ENCODE results near the gene LRRN4CL.

- TF ChIP-seq, protein P1, sequence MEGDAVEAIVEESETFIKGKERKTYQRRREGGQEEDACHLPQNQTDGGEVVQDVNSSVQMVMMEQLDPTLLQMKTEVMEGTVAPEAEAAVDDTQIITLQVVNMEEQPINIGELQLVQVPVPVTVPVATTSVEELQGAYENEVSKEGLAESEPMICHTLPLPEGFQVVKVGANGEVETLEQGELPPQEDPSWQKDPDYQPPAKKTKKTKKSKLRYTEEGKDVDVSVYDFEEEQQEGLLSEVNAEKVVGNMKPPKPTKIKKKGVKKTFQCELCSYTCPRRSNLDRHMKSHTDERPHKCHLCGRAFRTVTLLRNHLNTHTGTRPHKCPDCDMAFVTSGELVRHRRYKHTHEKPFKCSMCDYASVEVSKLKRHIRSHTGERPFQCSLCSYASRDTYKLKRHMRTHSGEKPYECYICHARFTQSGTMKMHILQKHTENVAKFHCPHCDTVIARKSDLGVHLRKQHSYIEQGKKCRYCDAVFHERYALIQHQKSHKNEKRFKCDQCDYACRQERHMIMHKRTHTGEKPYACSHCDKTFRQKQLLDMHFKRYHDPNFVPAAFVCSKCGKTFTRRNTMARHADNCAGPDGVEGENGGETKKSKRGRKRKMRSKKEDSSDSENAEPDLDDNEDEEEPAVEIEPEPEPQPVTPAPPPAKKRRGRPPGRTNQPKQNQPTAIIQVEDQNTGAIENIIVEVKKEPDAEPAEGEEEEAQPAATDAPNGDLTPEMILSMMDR (conservative IDR thresholded peaks at IDR 0.05; ENCODE audit: low read length): no peak
- no peak for TF ChIP-seq EZH2phosphoT487 (IDR thresholded peaks at IDR 0.05; ENCODE audit: borderline replicate concordance, low read depth, low read length)
Observed at GRCh38 chr11:62708793-62709192, 19.5 kb upstream of the LRRN4CL start.

Data from OCI-LY7 (cell line).